ENCODE measurements around the gene TSPAN11.

The TSPAN11 gene

GRCh38 chr12:31033681-31034080, 107.1 kb downstream of the TSPAN11 start:
- no peak for DNase-seq
- no peaks in the 10 kb centered on the region for H3K4me1 Mint-ChIP-seq (ENCODE audit: low read depth)
- H3K9me3 Mint-ChIP-seq = no peaks in the 10 kb centered on the region
- no peak overlapping the region for H3K27ac Mint-ChIP-seq
- no peaks in the 10 kb centered on the region for H3K36me3 Mint-ChIP-seq (ENCODE audit: low read depth)
- H3K27me3 Mint-ChIP-seq = peaks cover 19% of the 10 kb centered on the region
- no peak overlapping the region for H3K4me3 Mint-ChIP-seq

- H3K4me1 Mint-ChIP-seq (ENCODE audit: low read depth) = no peaks in the 10 kb centered on the region
- DNase-seq = no peak
- H3K27ac Mint-ChIP-seq = no peak overlapping the region
- H3K4me3 Mint-ChIP-seq = no peak overlapping the region
- no peaks in the 10 kb centered on the region for H3K9me3 Mint-ChIP-seq
- H3K36me3 Mint-ChIP-seq (ENCODE audit: low read depth) = no peaks in the 10 kb centered on the region
- peaks cover 19% of the 10 kb centered on the region for H3K27me3 Mint-ChIP-seq
Observed at GRCh38 chr12:31034372-31034771, 107.8 kb downstream of the TSPAN11 start.

GRCh38 chr12:31035226-31035625, 108.7 kb downstream of the TSPAN11 start:
- H3K9me3 Mint-ChIP-seq = no peaks in the 10 kb centered on the region
- no peak for DNase-seq
- no peaks in the 10 kb centered on the region for H3K4me1 Mint-ChIP-seq (ENCODE audit: low read depth)
- H3K4me3 Mint-ChIP-seq = no peak overlapping the region
- no peak overlapping the region for H3K27ac Mint-ChIP-seq
- no peaks in the 10 kb centered on the region for H3K36me3 Mint-ChIP-seq (ENCODE audit: low read depth)
- peaks cover 19% of the 10 kb centered on the region for H3K27me3 Mint-ChIP-seq

- H3K4me1 Mint-ChIP-seq (ENCODE audit: low read depth) = no peaks in the 10 kb centered on the region
- no peak for DNase-seq
- H3K27ac Mint-ChIP-seq = no peak overlapping the region
- H3K36me3 Mint-ChIP-seq (ENCODE audit: low read depth) = no peaks in the 10 kb centered on the region
- no peaks in the 10 kb centered on the region for H3K9me3 Mint-ChIP-seq
- H3K27me3 Mint-ChIP-seq = peaks cover 19% of the 10 kb centered on the region
- H3K4me3 Mint-ChIP-seq = no peak overlapping the region
Observed at GRCh38 chr12:31035967-31036665, 109.6 kb downstream of the TSPAN11 start.

GRCh38 chr12:31037028-31037427, 110.5 kb downstream of the TSPAN11 start:
- Mint-ChIP-seq H3K4me3 (no peak overlapping the region), H3K4me1 (ENCODE audit: low read depth) (no peaks in the 10 kb centered on the region), H3K27me3 (peaks cover 19% of the 10 kb centered on the region), H3K9me3 (no peaks in the 10 kb centered on the region), H3K27ac (no peak overlapping the region), H3K36me3 (ENCODE audit: low read depth) (no peaks in the 10 kb centered on the region)
- no peak for DNase-seq

GRCh38 chr12:31037931-31038330, 111.4 kb downstream of the TSPAN11 start:
- Mint-ChIP-seq H3K27me3 (peaks cover 19% of the 10 kb centered on the region), H3K9me3 (no peaks in the 10 kb centered on the region), H3K4me3 (no peak overlapping the region), H3K36me3 (ENCODE audit: low read depth) (no peaks in the 10 kb centered on the region), H3K4me1 (ENCODE audit: low read depth) (no peaks in the 10 kb centered on the region), H3K27ac (no peak overlapping the region)
- no peak for DNase-seq

- no peak for DNase-seq
- Mint-ChIP-seq H3K27me3 (peaks cover 15% of the 10 kb centered on the region), H3K4me1 (ENCODE audit: low read depth) (no peaks in the 10 kb centered on the region), H3K4me3 (no peak overlapping the region), H3K36me3 (ENCODE audit: low read depth) (no peaks in the 10 kb centered on the region), H3K9me3 (no peaks in the 10 kb centered on the region), H3K27ac (no peak overlapping the region)
Observed at GRCh38 chr12:31041033-31041564, 114.6 kb downstream of the TSPAN11 start.

Data from activated T-cell treated with anti-CD3 and anti-CD28 coated beads, Interleukin-2, amount 50 U/mL, for 24 hours (primary cell).